Measurements from ENCODE around the gene CP. TPM values are rescaled to one million over a fixed set of nuclear protein-coding genes. Genes with fewer than 3 reads are reported as not detected.
A peak's percentile ranks its signal among the peaks of the same experiment; 100 is the strongest.
"Not testable (repeated sequence)": the region's sequence is repeated elsewhere in the genome, so short reads cannot be mapped to it uniquely, and the experiment has no call there.

Gene CP
- 0.57 TPM in 1 of 2 replicates, not detected in the other for total RNA-seq (2014; rRNA removed; shearing (Covaris generic))

DNA sequence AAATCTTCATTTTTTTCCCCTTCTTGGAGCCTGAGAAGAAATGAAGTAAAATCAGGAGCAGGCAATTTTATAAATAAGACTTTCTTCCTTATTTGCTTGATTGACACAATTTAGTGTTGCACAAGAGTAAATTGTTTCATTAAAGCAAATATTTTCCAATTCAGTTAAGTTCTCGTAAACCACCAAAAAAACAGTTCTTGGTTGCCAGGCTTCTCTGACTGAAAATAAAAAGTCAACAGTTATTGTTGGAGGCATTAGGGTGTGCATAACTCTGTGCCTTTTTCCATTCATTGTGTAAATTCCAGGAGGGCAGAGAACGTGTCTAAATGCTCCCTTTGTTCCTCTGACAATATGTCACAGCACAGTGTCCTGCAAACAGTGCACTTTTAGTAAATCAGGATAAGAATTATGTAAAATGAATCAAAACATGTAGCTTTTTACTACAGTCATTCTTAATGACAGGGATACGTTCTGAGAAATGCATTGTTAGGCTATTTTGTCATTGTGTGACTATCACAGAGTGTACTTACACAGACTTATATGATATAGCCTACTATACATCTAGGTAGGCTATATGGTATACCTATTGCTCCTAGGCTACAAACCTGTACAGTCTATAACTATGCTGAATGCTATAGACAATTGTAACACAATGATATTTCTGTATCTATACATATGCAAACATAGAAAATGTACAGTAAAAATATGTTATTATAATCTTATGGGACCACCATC, at the start of gene CP:
CP (minus strand) TSS at position 47 of the 735 bp plus-strand sequence; CDS start at position 10, 37 bp downstream.
- DNase-seq (ENCODE audit: low spot score): peak; percentile 53

GRCh38 chr3:149270180-149270579, 48.6 kb upstream of the CP start:
- DNase-seq (ENCODE audit: low spot score): no peak

DNA sequence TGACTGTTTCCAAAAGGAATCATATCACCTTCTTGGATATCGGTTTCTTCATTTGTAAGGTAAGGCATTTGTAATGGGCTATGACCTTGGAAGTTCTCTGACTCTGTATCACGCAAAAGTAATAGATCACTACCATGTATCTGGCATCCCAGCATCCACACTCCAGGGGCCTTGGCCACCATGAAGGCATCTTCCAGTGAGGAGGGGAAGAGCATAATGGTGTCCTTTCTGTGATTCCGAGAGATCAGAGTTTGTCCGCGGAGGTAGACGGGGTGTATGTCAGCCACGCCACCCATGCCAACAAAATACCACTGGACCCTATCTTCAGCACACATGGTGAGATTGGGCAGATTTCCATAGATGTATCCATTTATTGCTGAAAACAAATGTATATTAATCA, 48.1 kb upstream of the CP start:
- DNase-seq (ENCODE audit: low spot score): no peak

GRCh38 chr3:149267565-149267964, 45.9 kb upstream of the CP start:
- no peak for DNase-seq (ENCODE audit: low spot score)

DNA sequence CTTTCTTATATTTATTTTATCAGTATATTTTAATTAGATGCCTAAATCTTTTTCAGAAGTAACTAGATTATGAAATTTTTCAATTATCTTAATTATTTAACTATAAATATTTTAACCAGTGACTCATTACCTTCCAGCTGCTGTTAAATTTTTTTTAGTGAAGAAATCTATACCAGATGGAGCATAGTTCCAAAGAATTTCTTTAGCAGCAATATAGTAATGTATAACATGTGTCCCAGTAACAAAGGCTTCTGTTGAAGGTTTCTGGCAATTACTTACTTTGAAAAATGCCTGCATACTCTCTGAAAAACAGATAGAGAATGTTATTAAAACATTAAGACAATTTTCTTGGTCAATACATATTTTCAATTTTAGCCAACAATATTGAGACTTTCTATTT, 45.1 kb upstream of the CP start:
- no peak for DNase-seq (ENCODE audit: low spot score)

DNA sequence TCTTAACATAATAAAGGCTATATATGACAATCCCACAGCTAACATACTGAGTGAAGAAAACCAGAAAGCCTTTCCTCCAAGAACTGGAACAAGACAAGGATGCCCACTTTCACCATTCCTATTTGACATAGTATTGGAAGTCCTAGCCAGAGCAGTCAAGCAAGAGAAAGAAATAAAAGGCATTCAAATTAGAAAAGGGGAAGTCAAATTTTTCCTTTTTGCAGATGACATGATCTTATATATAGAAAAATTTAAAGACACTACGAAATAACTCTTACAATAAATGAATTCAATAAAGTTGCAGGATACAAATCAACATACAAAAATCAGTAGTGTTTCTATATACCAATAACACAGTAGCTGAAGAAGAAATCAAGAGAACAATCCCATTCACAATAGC, 42.2 kb upstream of the CP start:
- DNase-seq (ENCODE audit: low spot score): no peak

DNA sequence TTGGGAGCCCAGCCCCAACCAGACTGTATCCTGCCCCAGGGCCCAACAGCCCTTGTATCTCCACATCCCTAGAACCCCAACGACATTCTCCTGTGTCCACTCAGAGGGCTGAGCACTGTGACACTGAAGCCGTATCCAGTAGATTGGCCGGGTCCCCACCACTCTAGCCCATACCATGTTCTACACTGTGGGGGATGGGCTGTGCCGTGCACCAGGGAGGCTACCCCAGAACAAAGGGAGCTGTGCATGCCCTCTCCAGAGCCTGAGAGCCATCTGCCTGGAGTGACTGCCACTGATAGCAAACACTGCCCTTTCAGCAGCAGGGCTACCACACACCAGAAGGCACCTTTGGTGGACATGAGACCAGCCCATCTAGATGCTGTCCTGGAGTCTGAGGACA, 37.1 kb upstream of the CP start:
- DNase-seq (ENCODE audit: low spot score): no peak

- DNase-seq (ENCODE audit: low spot score): no peak
These were observed 36.7 kb upstream of the CP start for GRCh38 chr3:149258298-149258697.

DNA sequence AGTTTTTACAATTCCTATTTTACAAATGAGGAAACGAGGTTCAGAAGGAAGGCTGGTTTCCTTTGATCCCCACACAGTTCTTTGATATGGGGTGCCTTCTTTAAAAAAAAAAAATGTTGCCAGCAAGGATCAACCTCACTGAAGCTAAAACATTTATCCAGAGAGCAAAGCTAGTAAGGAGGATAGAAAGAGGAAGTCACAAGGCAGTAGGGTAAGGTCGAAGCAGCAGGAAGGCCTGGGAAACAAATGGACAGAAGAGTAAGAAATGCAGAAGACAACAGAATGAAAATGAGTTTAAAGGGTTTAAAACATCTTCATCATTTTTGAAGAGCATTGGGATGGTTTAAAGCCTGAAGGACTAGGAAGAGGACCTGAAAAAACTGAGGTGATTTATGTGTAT, 30.6 kb upstream of the CP start:
- DNase-seq (ENCODE audit: low spot score): no peak

DNA sequence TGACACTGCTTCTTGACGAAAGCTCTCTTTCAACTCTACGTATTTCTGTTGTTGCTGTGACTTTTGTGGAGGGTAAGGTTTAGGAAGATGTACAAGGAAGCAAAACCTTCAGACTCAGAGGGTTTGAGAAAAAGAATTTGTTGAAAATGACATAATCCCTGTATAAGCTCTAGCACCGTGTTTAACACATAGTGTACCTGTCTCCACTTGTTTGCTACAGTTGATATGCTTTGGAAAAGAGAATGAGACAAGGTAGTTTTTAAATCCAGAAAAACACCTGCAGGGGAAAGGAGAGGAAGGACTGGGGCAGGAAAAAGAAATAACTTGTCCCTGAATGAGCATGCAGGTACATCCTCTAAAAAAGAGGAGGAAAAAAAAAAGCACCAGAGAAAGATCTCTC, 29.6 kb upstream of the CP start:
- DNase-seq (ENCODE audit: low spot score): no peak

- DNase-seq (ENCODE audit: low spot score): peak; percentile 64
These were observed 26.5 kb upstream of the CP start for GRCh38 chr3:149247929-149248691.

DNA sequence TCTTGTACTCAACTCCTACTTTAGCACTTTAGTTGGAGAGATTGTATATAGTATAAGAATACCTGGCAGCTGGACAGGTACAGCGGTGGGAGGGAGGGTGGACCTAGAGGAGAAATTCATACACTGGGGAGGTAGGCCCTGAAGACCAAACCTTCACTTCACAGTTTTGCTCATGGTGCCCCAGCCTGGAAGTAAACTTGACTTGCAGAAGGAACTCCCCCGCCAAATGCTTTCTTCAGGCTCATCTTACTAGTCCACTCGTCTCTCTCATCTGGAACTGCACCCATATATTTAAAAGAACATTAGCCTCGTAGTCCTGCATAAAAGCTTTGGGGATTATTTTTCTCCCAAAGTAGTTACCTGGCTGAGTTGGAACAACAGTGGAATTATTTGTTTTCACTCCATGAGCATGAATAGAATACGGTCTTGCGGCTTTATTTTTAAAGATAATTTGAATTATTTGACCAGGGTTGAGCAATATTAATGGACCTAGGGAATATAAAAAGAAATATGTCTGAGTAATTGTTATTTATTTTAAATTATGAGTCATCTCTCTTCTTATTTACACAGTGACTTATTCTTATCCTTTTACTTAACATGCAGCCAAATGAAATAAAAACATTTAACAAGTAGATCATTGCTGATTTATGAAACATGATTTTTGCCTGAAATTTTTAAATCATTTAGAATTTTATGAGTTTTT, 25.5 kb upstream of the CP start:
- DNase-seq (ENCODE audit: low spot score): peak; percentile 80

DNA sequence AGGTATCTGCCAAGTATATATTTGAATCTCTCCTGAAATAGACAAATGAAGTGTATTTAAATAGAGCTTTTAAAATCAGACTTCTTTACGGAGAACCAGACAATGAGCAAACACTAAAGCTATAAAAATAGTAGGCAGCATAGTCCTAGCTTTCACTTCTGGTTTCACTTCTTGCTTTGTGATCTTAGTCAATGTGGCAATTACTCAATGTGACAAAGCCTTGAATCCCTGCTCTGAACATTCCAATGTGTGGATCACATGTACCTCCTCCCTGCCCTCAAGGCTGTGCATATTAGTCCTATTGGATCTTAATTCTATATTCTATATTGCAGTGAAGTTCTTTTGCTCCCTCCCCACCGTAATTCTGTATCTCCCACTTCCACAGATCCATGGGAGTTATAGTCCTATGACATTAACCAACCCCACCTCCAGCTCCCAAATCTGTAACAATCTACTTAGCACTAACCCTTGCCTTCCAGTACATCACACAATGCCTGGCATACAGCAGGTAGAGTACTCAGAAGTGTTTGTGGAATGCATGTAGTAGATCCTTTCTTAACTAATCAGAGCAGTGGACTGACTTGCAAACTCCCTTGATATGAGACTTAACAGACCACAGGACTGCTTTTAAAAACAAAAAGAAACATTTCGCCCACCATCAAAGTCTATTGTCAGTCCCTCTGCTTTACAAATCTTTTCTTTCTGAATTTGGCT, 24.3 kb upstream of the CP start:
- DNase-seq (ENCODE audit: low spot score): peak; percentile 70

GRCh38 chr3:149243540-149243939, 21.9 kb upstream of the CP start:
- no peak for DNase-seq (ENCODE audit: low spot score)

DNA sequence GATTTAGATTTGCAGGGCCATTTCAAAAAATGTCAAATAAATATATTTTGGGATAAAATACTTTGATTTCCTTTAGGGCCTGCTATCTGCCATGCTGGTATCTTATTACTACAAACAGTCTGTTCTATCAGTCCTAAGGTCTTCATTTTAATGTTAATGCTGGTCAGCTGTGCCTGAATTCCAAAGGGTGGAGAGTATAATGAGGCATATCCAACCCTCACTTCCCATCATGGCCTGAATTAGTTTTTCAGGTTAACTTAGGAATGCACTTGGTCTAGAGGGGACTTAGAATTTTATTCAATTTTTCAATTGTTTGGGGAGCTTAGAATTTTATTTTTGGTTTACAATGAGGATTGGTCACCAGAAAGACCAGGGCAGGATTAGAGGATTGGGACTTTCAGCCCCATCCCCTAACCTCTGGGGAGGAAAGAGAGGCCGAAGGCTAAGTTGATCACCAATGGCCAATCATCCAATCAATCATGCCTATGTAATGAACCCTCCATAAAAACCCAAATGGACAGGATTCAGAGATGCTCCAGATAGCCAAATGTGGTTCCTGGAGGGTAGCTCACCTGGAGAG, 17.8 kb upstream of the CP start:
- DNase-seq (ENCODE audit: low spot score): no peak

GRCh38 chr3:149238268-149238667, 16.6 kb upstream of the CP start:
- not testable (repeated sequence) for DNase-seq (ENCODE audit: low spot score)

- DNase-seq (ENCODE audit: low spot score): no peak
These were observed 14.2 kb upstream of the CP start for GRCh38 chr3:149235599-149236424.

DNA sequence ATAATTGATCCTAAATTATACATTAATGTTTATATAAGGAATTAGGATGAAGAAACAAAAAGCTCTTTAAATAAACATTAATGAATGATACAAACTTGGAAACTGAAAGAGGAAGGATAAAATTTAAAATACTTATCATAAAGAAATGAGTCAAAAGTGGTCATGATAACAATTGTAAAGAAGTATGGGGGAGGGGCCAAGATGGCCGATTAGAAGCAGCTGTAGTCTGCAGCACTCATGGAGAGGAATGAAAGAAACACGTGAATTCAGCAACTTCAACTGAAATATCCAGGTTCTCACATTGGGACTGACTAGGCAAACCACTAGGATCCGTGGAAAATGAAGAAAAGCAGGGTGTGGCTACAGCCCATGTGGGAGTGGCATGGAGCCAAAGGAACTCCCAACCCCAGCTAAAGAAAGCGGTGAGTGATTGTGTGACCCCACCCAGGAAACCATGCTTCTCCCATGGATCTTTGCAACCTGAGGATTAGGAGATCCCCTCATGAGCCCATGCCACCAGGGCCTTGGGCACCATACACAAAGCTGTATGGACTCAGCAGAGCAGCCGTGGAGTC, 13.1 kb upstream of the CP start:
- DNase-seq (ENCODE audit: low spot score): no peak

DNA sequence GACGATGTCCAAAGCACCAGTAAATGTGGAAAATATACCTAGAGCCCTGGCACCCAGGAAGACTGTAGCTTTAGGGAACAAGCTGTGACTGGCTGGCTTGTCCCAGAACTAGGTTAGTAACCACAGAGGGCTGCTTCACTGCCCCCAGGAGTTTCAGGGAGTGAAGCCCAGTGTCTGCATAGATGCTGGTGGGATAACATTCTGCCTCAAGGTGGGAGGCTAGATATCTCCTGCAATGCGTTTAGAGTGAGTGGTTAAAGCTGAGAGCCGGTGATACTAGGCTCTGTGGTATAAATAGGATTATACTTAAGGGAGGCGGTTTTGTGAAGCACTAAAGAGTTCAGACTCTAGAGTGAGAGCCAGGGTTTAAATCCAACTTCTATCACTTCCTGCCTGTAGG, 11.7 kb upstream of the CP start:
- DNase-seq (ENCODE audit: low spot score): no peak

- no peak for DNase-seq (ENCODE audit: low spot score)
These were observed 10.2 kb upstream of the CP start for GRCh38 chr3:149231871-149232270.

Data from HT-29 (cell line).